ENCODE data around the gene RNF10. TPM values are rescaled to one million over a fixed set of nuclear protein-coding genes. Genes with fewer than 3 reads are reported as not detected.
A peak's percentile ranks its signal among the peaks of the same experiment; 100 is the strongest.

The RNF10 gene
- total and polyA plus RNA-seq, 2 donors, result 44.8 to 165 TPM

- WGBS, result 2% methylated on average over 52 of the region's 52 CpGs
- peak in 3 of 9 donors; percentile 32 to 41 (median 37) for DNase-seq (ENCODE audit: low read depth in 6 of 9, low spot score in 9 of 9)
- peaks cover 11 to 29% of the 10 kb centered on the region in 2 donors for H3K36me3 ChIP-seq (ENCODE audit: control insufficient read depth in 2 of 2, insufficient read depth in 2 of 2, low read length in 1 of 2)
- H3K27me3 ChIP-seq (ENCODE audit: control insufficient read depth in 2 of 2, insufficient read depth in 1 of 2, low read length in 1 of 2), result no peaks in the 10 kb centered on the region
- no peaks in the 10 kb centered on the region for H3K9me3 ChIP-seq (ENCODE audit: control insufficient read depth in 2 of 2, insufficient read depth in 1 of 2, low read length in 1 of 2)
- H3K4me3 ChIP-seq (ENCODE audit: low read length in 2 of 2), result peak overlapping the region; percentile 91 to 96
- peaks cover 26 to 51% of the 10 kb centered on the region in 2 donors for H3K4me1 ChIP-seq (ENCODE audit: control insufficient read depth in 2 of 2, insufficient read depth in 2 of 2, low read length in 2 of 2)
- H3K27ac ChIP-seq (ENCODE audit: low read depth in 1 of 2, low read length in 1 of 2), result peak overlapping the region; percentile 68 to 86
Measured at GRCh38 chr12:120534703-120535655, 823 bp downstream of the RNF10 start.

- Histone ChIP-seq H3K4me1 (ENCODE audit: control insufficient read depth in 2 of 2, insufficient read depth in 2 of 2, low read length in 2 of 2) (peaks cover 26 to 44% of the 10 kb centered on the region in 2 donors), H3K36me3 (ENCODE audit: control insufficient read depth in 2 of 2, insufficient read depth in 2 of 2, low read length in 1 of 2) (peaks cover 11 to 39% of the 10 kb centered on the region in 2 donors), H3K27ac (ENCODE audit: low read depth in 1 of 2, low read length in 1 of 2) (peak overlapping the region in 1 of 2 donors; percentile 25), H3K9me3 (ENCODE audit: control insufficient read depth in 2 of 2, insufficient read depth in 1 of 2, low read length in 1 of 2) (no peaks in the 10 kb centered on the region), H3K4me3 (ENCODE audit: low read length in 2 of 2) (peak overlapping the region; percentile 91 to 96), H3K27me3 (ENCODE audit: control insufficient read depth in 2 of 2, insufficient read depth in 1 of 2, low read length in 1 of 2) (no peaks in the 10 kb centered on the region)
- 75% methylated on average over 13 of the region's 13 CpGs for WGBS
- peak in 2 of 9 donors; percentile 18 to 24 for DNase-seq (ENCODE audit: low read depth in 6 of 9, low spot score in 9 of 9)
Measured at GRCh38 chr12:120536064-120536791, 2.1 kb downstream of the RNF10 start.

- Histone ChIP-seq H3K9me3 (ENCODE audit: control insufficient read depth in 2 of 2, insufficient read depth in 1 of 2, low read length in 1 of 2) (no peaks in the 10 kb centered on the region), H3K4me3 (ENCODE audit: low read length in 2 of 2) (peak overlapping the region in 1 of 2 donors; percentile 11), H3K36me3 (ENCODE audit: control insufficient read depth in 2 of 2, insufficient read depth in 2 of 2, low read length in 1 of 2) (peaks cover 17 to 51% of the 10 kb centered on the region in 2 donors), H3K27me3 (ENCODE audit: control insufficient read depth in 2 of 2, insufficient read depth in 1 of 2, low read length in 1 of 2) (no peaks in the 10 kb centered on the region), H3K4me1 (ENCODE audit: control insufficient read depth in 2 of 2, insufficient read depth in 2 of 2, low read length in 2 of 2) (peaks cover 26 to 41% of the 10 kb centered on the region in 2 donors), H3K27ac (ENCODE audit: low read depth in 1 of 2, low read length in 1 of 2) (no peak overlapping the region)
- no peak for DNase-seq (ENCODE audit: low read depth in 6 of 9, low spot score in 9 of 9)
- WGBS, result 87% methylated on average over 4 of the region's 4 CpGs
Measured at GRCh38 chr12:120537856-120538220, 3.7 kb downstream of the RNF10 start.

- Histone ChIP-seq H3K9me3 (ENCODE audit: control insufficient read depth in 2 of 2, insufficient read depth in 1 of 2, low read length in 1 of 2) (no peaks in the 10 kb centered on the region), H3K4me3 (ENCODE audit: low read length in 2 of 2) (peak overlapping the region in 1 of 2 donors; percentile 17), H3K27ac (ENCODE audit: low read depth in 1 of 2, low read length in 1 of 2) (peak overlapping the region in 1 of 2 donors; percentile 30), H3K36me3 (ENCODE audit: control insufficient read depth in 2 of 2, insufficient read depth in 2 of 2, low read length in 1 of 2) (peaks cover 17 to 58% of the 10 kb centered on the region in 2 donors), H3K27me3 (ENCODE audit: control insufficient read depth in 2 of 2, insufficient read depth in 1 of 2, low read length in 1 of 2) (no peaks in the 10 kb centered on the region), H3K4me1 (ENCODE audit: control insufficient read depth in 2 of 2, insufficient read depth in 2 of 2, low read length in 2 of 2) (peaks cover 26 to 35% of the 10 kb centered on the region in 2 donors)
- DNase-seq (ENCODE audit: low read depth in 6 of 9, low spot score in 9 of 9), result no peak
- WGBS, result 48% methylated on average over 6 of the region's 6 CpGs
Measured at GRCh38 chr12:120538281-120539156, 4.4 kb downstream of the RNF10 start.

- Histone ChIP-seq H3K36me3 (ENCODE audit: control insufficient read depth in 2 of 2, insufficient read depth in 2 of 2, low read length in 1 of 2) (peaks cover 20 to 62% of the 10 kb centered on the region in 2 donors), H3K27me3 (ENCODE audit: control insufficient read depth in 2 of 2, insufficient read depth in 1 of 2, low read length in 1 of 2) (no peaks in the 10 kb centered on the region), H3K4me3 (ENCODE audit: low read length in 2 of 2) (no peak overlapping the region), H3K9me3 (ENCODE audit: control insufficient read depth in 2 of 2, insufficient read depth in 1 of 2, low read length in 1 of 2) (no peaks in the 10 kb centered on the region), H3K27ac (ENCODE audit: low read depth in 1 of 2, low read length in 1 of 2) (no peak overlapping the region), H3K4me1 (ENCODE audit: control insufficient read depth in 2 of 2, insufficient read depth in 2 of 2, low read length in 2 of 2) (peaks cover 26 to 33% of the 10 kb centered on the region in 2 donors)
- WGBS, result 84% methylated on average over 1 of the region's 1 CpG
- DNase-seq (ENCODE audit: low read depth in 6 of 9, low spot score in 9 of 9), result no peak
Measured at GRCh38 chr12:120539303-120539702, 5.1 kb downstream of the RNF10 start.

GRCh38 chr12:120540445-120540844 is 6.3 kb downstream of the RNF10 start:
- Histone ChIP-seq H3K27ac (ENCODE audit: low read depth in 1 of 2, low read length in 1 of 2) (no peak overlapping the region), H3K9me3 (ENCODE audit: control insufficient read depth in 2 of 2, insufficient read depth in 1 of 2, low read length in 1 of 2) (no peaks in the 10 kb centered on the region), H3K4me3 (ENCODE audit: low read length in 2 of 2) (no peak overlapping the region), H3K36me3 (ENCODE audit: control insufficient read depth in 2 of 2, insufficient read depth in 2 of 2, low read length in 1 of 2) (peaks cover 22 to 65% of the 10 kb centered on the region in 2 donors), H3K27me3 (ENCODE audit: control insufficient read depth in 2 of 2, insufficient read depth in 1 of 2, low read length in 1 of 2) (no peaks in the 10 kb centered on the region), H3K4me1 (ENCODE audit: control insufficient read depth in 2 of 2, insufficient read depth in 2 of 2, low read length in 2 of 2) (peaks cover 26 to 29% of the 10 kb centered on the region in 2 donors)
- no peak for DNase-seq (ENCODE audit: low read depth in 6 of 9, low spot score in 9 of 9)
- WGBS, result 59% methylated on average over 3 of the region's 3 CpGs

GRCh38 chr12:120542166-120542565 is 8.0 kb downstream of the RNF10 start:
- H3K4me1 ChIP-seq (ENCODE audit: control insufficient read depth in 2 of 2, insufficient read depth in 2 of 2, low read length in 2 of 2), result peaks cover 15% of the 10 kb centered on the region in 2 donors
- no peak for DNase-seq (ENCODE audit: low read depth in 6 of 9, low spot score in 9 of 9)
- no peak overlapping the region for H3K27ac ChIP-seq (ENCODE audit: low read depth in 1 of 2, low read length in 1 of 2)
- H3K4me3 ChIP-seq (ENCODE audit: low read length in 2 of 2), result no peak overlapping the region
- WGBS, result 98% methylated on average over 5 of the region's 5 CpGs
- no peaks in the 10 kb centered on the region for H3K9me3 ChIP-seq (ENCODE audit: control insufficient read depth in 2 of 2, insufficient read depth in 1 of 2, low read length in 1 of 2)
- H3K27me3 ChIP-seq (ENCODE audit: control insufficient read depth in 2 of 2, insufficient read depth in 1 of 2, low read length in 1 of 2), result no peaks in the 10 kb centered on the region
- H3K36me3 ChIP-seq (ENCODE audit: control insufficient read depth in 2 of 2, insufficient read depth in 2 of 2, low read length in 1 of 2), result peaks cover 31 to 72% of the 10 kb centered on the region in 2 donors

- H3K36me3 ChIP-seq (ENCODE audit: control insufficient read depth in 2 of 2, insufficient read depth in 2 of 2, low read length in 1 of 2), result peaks cover 45 to 76% of the 10 kb centered on the region in 2 donors
- no peaks in the 10 kb centered on the region for H3K27me3 ChIP-seq (ENCODE audit: control insufficient read depth in 2 of 2, insufficient read depth in 1 of 2, low read length in 1 of 2)
- no peak overlapping the region for H3K27ac ChIP-seq (ENCODE audit: low read depth in 1 of 2, low read length in 1 of 2)
- no peak for DNase-seq (ENCODE audit: low read depth in 6 of 9, low spot score in 9 of 9)
- H3K4me3 ChIP-seq (ENCODE audit: low read length in 2 of 2), result no peak overlapping the region
- WGBS, result 97% methylated on average over 3 of the region's 3 CpGs
- H3K9me3 ChIP-seq (ENCODE audit: control insufficient read depth in 2 of 2, insufficient read depth in 1 of 2, low read length in 1 of 2), result no peaks in the 10 kb centered on the region
- H3K4me1 ChIP-seq (ENCODE audit: control insufficient read depth in 2 of 2, insufficient read depth in 2 of 2, low read length in 2 of 2), result no peaks in the 10 kb centered on the region
Measured at GRCh38 chr12:120544691-120545090, 10.5 kb downstream of the RNF10 start.

All from thymus (tissue), 11 donors.